GM13977 (cell line): ENCODE data around the gene RBBP7.
A peak's percentile ranks its signal among the peaks of the same experiment; 100 is the strongest.

ENCODE experiments used
- DNase-seq: peaks from one replicate; pipeline ENCODE4 v3.0.0; 2012; ENCODE audit warnings: low spot score
- in situ Hi-C: fragments of 300-500 bp; cut with MboI; formaldehyde crosslinking; loops from one replicate; pipeline ENCODE4 v1.12.0; 2022; ENCODE audit warnings: low sequenced_read_pairs, low pct_unique_long_range_greater_than_20kb, mixed read lengths, inconsistent platforms; ENCODE audit not compliant: unreplicated experiment
- TF ChIP-seq, protein P1 (sequence below): IDR thresholded peaks from 2 replicates; pipeline ENCODE4 v1.5.1; 2012; ENCODE audit warnings: mild to moderate bottlenecking, control low read depth; ENCODE audit not compliant: insufficient read depth; ENCODE audit errors: extremely low read depth, missing control alignments

The RBBP7 gene

DNA sequence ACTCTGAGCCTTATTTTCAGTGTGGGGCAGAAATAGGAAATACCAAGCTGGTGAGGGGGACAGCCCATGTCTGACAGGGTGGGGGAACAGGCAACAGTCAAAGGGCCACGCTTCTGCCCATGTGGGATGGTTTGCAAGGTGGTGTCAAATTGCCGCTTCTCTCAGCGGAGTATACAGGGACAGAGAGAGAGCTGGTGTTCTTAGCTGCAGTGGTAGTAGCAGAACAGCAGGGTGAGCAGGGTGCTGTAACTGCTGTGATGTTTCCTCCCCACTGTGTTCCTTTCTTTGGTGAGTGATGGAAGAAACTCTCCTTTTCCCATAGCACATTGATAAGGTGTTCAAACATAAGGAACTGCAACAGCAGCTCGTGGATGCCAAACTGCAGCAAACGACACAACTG, 37.9 kb downstream of the RBBP7 start:
- in situ Hi-C loops = no loop called here
- no peak for DNase-seq
- TF ChIP-seq, protein P1, sequence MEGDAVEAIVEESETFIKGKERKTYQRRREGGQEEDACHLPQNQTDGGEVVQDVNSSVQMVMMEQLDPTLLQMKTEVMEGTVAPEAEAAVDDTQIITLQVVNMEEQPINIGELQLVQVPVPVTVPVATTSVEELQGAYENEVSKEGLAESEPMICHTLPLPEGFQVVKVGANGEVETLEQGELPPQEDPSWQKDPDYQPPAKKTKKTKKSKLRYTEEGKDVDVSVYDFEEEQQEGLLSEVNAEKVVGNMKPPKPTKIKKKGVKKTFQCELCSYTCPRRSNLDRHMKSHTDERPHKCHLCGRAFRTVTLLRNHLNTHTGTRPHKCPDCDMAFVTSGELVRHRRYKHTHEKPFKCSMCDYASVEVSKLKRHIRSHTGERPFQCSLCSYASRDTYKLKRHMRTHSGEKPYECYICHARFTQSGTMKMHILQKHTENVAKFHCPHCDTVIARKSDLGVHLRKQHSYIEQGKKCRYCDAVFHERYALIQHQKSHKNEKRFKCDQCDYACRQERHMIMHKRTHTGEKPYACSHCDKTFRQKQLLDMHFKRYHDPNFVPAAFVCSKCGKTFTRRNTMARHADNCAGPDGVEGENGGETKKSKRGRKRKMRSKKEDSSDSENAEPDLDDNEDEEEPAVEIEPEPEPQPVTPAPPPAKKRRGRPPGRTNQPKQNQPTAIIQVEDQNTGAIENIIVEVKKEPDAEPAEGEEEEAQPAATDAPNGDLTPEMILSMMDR = no peak

DNA sequence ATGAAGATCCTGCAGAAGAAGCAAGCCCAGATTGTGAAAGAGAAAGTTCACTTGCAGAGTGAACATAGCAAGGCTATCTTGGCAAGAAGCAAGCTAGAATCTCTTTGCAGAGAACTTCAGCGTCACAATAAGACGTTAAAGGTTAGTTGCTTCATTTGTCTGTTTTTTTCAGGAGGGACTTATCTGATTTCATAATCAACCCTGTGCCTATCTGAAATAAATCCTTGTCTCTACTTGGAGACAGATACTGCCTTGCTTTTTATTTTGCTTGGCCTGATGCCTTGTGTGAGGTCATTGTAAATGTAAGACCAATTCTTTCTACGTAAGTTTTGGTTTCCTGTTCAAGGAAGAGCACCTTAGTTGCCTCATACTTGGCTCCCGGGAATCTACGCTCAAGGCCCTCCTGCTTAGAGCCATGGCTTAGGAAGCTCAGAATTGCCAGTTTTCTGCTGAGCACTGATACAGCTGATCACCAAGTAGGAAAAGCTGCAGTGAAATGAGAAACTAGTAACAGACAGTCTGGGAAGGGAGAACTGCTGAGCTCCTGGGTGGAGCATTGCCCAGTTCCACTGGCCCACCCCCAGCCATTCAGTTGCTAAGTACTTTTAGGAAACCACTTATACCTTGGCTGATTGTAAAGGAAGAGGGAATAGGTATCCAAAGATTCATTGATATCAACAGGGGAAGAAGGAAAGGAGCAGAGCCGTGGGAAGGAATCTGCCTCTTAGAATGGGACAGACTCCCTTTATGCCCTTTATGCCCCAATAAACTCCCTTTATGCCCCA, 41.8 kb downstream of the RBBP7 start:
- DNase-seq = no peak
- in situ Hi-C loops = no loop called here
- TF ChIP-seq, protein P1 = no peak

DNA sequence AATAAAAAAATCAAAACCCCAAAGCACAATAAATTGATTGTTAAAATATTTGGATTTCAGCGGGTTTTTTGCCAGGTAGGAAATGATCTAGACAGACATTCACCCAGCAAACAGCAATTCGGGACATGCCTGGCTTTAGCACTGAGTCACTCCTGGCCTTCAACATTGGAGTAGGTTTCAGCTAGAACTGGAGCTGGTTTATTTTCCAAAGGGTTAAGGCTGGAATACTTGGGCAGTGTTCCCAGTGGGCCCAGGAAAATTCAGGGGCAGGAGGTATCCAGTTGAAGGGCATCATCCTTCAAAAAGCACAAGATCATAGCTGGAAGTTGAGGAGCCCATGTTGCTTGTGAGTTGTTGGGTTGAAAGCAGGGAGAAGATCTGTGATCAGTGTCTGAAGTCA, 42.9 kb downstream of the RBBP7 start:
- no peak for DNase-seq
- TF ChIP-seq, protein P1 = no peak
- in situ Hi-C loops = no loop called here

DNA sequence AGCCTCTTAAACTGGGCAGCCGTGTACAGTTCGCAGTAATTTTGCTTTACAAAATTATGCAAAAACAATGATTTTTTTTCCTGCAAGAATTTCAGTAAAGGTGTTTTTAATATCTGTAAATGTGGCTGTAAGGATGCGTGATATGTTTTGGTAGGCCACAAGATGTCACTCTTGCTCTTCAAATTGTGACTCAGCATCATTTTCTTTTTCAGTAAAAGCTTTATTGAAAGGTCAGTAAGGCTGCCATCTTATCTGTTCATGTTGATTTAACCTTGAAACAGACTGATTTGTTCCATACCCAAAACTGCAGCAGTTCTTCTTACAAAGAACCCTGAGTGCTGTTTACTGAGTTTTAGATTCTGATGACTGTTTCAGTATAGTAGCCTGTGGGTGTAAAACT, 44.0 kb downstream of the RBBP7 start:
- peak; percentile 44 for DNase-seq
- TF ChIP-seq, protein P1 = peak; percentile 61
- in situ Hi-C loops = no loop called here

DNA sequence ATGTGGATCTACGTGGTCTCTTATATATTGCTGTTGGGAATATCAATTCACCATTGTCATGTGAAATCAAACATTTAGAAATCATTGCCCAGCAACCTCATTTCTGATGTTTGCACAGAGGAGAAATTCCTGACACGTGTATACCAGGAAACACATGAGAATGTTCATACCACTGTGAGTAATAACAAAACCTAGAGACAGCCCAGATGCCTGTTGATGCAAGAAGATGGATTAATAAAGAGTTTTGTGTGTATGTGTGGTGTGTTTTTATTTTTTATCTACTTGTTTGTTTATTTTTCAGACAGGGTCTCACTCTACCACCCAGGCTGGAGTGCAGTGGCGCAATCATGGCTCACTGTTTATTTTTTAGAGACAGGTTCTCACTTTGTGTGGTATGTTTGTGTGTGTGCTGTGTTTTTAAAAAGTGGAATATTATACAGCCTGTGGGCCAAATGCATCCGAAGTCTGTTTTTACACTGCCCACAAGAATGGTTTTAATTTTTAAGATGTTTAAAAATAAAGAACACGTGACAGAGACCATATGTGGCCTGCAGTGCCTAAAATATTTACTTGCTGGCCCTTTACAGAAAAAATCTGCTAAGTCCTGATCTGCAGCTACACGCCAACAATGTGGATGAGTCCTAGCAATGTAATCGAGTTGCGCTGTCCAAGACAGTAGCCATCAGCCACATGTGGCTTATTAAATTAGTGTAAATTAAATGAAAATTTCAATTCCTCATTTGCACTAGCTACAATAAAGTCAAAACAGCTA, 44.7 kb downstream of the RBBP7 start:
- in situ Hi-C loops = no loop called here
- TF ChIP-seq, protein P1 = no peak

DNA sequence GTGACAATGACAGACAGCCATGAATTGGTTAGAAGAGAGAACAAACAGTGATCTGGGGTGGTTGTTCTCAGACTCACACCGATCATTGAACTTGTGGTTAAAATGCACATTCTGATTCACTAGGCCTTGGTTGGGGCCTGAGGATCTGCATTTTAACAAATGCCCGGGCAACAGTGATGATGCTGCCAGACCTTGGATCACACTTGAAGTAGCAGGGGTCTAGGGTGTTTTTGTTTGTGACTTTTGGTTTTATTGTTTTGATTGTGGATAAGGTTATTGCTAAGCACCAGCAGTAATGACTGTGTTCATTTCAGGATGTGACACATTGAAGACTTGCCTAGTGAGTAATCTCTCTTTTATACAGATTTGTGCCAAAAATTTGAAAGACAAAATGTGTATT, 47.4 kb downstream of the RBBP7 start:
- TF ChIP-seq, protein P1 = no peak
- DNase-seq = no peak
- in situ Hi-C loops = no loop called here

More for the DNA sequence above, 44.7 kb downstream of the RBBP7 start:
- DNase-seq = no peak
